ENCODE data around the gene RASAL2.
"Not testable (repeated sequence)": the region's sequence is repeated elsewhere in the genome, so short reads cannot be mapped to it uniquely, and the experiment has no call there.

Gene RASAL2

GRCh38 chr1:178345807-178346206, 251.9 kb downstream of the RASAL2 start:
- no peaks in the 10 kb centered on the region for H3K9me3 Mint-ChIP-seq
- H3K27ac Mint-ChIP-seq = no peak overlapping the region
- DNase-seq = no peak
- H3K27me3 Mint-ChIP-seq = no peaks in the 10 kb centered on the region
- H3K4me3 Mint-ChIP-seq = no peak overlapping the region
- no peaks in the 10 kb centered on the region for H3K36me3 Mint-ChIP-seq (ENCODE audit: low read depth)
- ATAC-seq = no peak
- H3K4me1 Mint-ChIP-seq = no peaks in the 10 kb centered on the region

GRCh38 chr1:178349801-178350200, 255.9 kb downstream of the RASAL2 start:
- no peak for DNase-seq
- no peak for ATAC-seq
- no peaks in the 10 kb centered on the region for H3K36me3 Mint-ChIP-seq (ENCODE audit: low read depth)
- H3K4me3 Mint-ChIP-seq = no peak overlapping the region
- peaks cover 9% of the 10 kb centered on the region for H3K9me3 Mint-ChIP-seq
- no peaks in the 10 kb centered on the region for H3K4me1 Mint-ChIP-seq
- H3K27ac Mint-ChIP-seq = no peak overlapping the region
- H3K27me3 Mint-ChIP-seq = no peaks in the 10 kb centered on the region

DNA sequence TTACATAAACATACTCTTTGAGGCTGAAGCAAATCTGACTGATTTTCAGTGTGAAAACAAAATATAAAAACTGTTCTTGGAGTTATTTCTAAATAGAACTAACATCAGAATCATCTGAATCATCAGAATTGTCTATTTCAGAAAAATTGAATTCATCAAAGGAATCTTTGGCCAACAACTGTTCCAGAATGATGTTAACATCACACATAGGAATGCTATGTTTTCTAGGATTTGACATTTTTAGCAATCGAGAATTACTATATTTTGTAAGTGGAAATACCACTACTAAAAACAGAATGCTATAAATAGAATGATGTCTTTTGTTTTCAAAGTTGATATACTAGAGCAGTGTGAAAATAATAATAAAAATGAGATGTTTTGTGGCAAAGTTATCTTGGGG, 258.0 kb downstream of the RASAL2 start:
- not testable (repeated sequence) for H3K27me3 Mint-ChIP-seq; DNase-seq; H3K9me3 Mint-ChIP-seq; H3K27ac Mint-ChIP-seq; ATAC-seq; H3K4me3 Mint-ChIP-seq; H3K4me1 Mint-ChIP-seq; H3K36me3 Mint-ChIP-seq (ENCODE audit: low read depth)

DNA sequence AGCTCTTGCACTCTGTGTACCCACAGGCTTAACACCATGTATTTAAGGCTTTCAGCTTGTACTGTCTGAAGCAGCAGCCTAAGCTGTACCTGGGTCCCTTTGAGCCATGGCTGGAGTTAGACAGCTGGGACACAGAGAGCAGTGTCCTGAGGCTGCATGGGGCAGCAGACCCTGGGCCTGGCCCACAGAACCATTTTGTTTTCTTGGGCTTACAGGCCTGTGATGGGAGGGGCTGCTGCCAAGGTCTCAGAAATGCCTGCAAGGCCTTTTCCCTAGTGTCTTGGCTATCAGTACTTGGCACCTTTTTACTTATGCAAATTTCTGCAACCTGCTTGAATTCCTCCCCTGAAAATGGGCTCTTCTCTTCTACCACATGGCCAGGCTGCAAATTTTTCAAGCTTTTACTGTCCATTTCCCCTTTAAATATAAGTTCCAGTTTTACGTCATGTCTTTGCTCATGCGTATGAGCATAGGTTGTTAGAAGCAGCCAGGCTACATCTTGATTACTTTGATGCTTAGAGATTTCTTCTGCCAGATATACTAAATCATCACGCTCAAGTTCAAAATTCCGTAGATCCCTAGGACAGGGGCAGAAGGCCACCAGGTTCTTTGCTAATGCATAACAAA, 259.0 kb downstream of the RASAL2 start:
- H3K36me3 Mint-ChIP-seq (ENCODE audit: low read depth) = no peaks in the 10 kb centered on the region
- no peaks in the 10 kb centered on the region for H3K27me3 Mint-ChIP-seq
- H3K27ac Mint-ChIP-seq = no peak overlapping the region
- DNase-seq = no peak
- H3K9me3 Mint-ChIP-seq = peaks cover 9% of the 10 kb centered on the region
- no peak for ATAC-seq
- no peak overlapping the region for H3K4me3 Mint-ChIP-seq
- H3K4me1 Mint-ChIP-seq = no peaks in the 10 kb centered on the region

DNA sequence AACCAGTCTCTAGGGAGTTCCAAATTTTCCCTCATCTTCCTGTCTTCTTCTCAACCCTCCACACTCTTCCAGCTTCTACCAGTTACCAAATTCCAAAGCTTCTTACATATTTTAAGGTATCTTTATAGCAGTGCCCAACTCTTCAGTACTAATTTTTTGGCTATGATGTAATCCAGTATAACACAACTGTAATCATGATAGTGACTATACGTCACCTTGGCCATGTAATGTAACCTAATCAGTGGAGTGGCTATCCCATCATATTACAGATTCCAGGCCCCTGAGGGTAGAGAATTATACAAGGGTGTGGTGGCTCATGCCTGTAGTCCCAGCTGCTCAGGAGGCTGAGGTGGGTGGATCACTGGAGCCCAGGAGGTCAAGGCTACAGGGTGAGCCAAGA, 259.6 kb downstream of the RASAL2 start:
- Mint-ChIP-seq H3K4me1 (no peaks in the 10 kb centered on the region), H3K27me3 (no peaks in the 10 kb centered on the region), H3K9me3 (peaks cover 9% of the 10 kb centered on the region), H3K27ac (no peak overlapping the region), H3K36me3 (ENCODE audit: low read depth) (no peaks in the 10 kb centered on the region), H3K4me3 (no peak overlapping the region)
- ATAC-seq = no peak
- no peak for DNase-seq

GRCh38 chr1:178354816-178355215, 260.9 kb downstream of the RASAL2 start:
- ATAC-seq (no peak), DNase-seq (no peak)
- Mint-ChIP-seq H3K36me3 (ENCODE audit: low read depth) (no peaks in the 10 kb centered on the region), H3K4me3 (no peak overlapping the region), H3K27ac (no peak overlapping the region), H3K9me3 (peaks cover 9% of the 10 kb centered on the region), H3K27me3 (no peaks in the 10 kb centered on the region), H3K4me1 (no peaks in the 10 kb centered on the region)

- Mint-ChIP-seq H3K9me3 (peaks cover 9% of the 10 kb centered on the region), H3K27me3 (no peaks in the 10 kb centered on the region), H3K27ac (no peak overlapping the region), H3K36me3 (ENCODE audit: low read depth) (no peaks in the 10 kb centered on the region), H3K4me3 (no peak overlapping the region), H3K4me1 (no peaks in the 10 kb centered on the region)
- DNase-seq = no peak
- ATAC-seq = no peak
These were observed 262.4 kb downstream of the RASAL2 start for GRCh38 chr1:178356299-178356698.

- DNase-seq (no peak), ATAC-seq (no peak)
- H3K36me3 Mint-ChIP-seq (ENCODE audit: low read depth) = no peaks in the 10 kb centered on the region
- H3K9me3 Mint-ChIP-seq = peaks cover 3% of the 10 kb centered on the region
- H3K27ac Mint-ChIP-seq = no peak overlapping the region
- H3K4me3 Mint-ChIP-seq = no peak overlapping the region
- no peaks in the 10 kb centered on the region for H3K27me3 Mint-ChIP-seq
- H3K4me1 Mint-ChIP-seq = no peaks in the 10 kb centered on the region
These were observed 264.6 kb downstream of the RASAL2 start for GRCh38 chr1:178358456-178358855.

DNA sequence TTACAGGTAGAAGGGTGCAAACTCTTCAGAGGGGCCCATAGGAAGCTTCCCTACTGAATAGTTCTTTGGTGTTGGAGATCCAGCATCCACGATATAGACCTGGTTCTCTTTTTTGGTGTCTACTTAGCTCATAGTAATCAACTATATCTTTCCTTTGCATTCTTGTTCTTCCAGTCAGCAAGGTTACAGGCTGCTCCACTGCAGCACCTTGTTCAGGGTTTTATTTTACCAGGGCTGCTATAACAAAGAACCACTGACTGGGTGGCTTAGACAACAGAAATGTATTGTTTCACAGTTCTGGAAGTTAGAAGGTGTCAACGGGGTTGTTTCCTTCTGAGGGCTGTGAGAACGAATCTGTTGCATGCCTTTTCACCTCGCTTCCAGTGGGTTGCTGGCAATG, 266.5 kb downstream of the RASAL2 start:
- no peak overlapping the region for H3K4me3 Mint-ChIP-seq
- no peaks in the 10 kb centered on the region for H3K4me1 Mint-ChIP-seq
- H3K27me3 Mint-ChIP-seq = no peaks in the 10 kb centered on the region
- no peak overlapping the region for H3K27ac Mint-ChIP-seq
- H3K9me3 Mint-ChIP-seq = no peaks in the 10 kb centered on the region
- no peaks in the 10 kb centered on the region for H3K36me3 Mint-ChIP-seq (ENCODE audit: low read depth)
- no peak for DNase-seq
- ATAC-seq = no peak

- ATAC-seq (no peak), DNase-seq (no peak)
- H3K4me3 Mint-ChIP-seq = no peak overlapping the region
- no peaks in the 10 kb centered on the region for H3K4me1 Mint-ChIP-seq
- no peaks in the 10 kb centered on the region for H3K9me3 Mint-ChIP-seq
- no peaks in the 10 kb centered on the region for H3K36me3 Mint-ChIP-seq (ENCODE audit: low read depth)
- no peak overlapping the region for H3K27ac Mint-ChIP-seq
- no peaks in the 10 kb centered on the region for H3K27me3 Mint-ChIP-seq
These were observed 267.9 kb downstream of the RASAL2 start for GRCh38 chr1:178361847-178362246.

GRCh38 chr1:178362747-178363146, 268.8 kb downstream of the RASAL2 start:
- H3K4me3 Mint-ChIP-seq = no peak overlapping the region
- no peaks in the 10 kb centered on the region for H3K4me1 Mint-ChIP-seq
- no peaks in the 10 kb centered on the region for H3K36me3 Mint-ChIP-seq (ENCODE audit: low read depth)
- H3K27me3 Mint-ChIP-seq = no peaks in the 10 kb centered on the region
- no peaks in the 10 kb centered on the region for H3K9me3 Mint-ChIP-seq
- DNase-seq (no peak), ATAC-seq (no peak)
- H3K27ac Mint-ChIP-seq = no peak overlapping the region

GRCh38 chr1:178364782-178365181, 270.9 kb downstream of the RASAL2 start:
- H3K9me3 Mint-ChIP-seq = no peaks in the 10 kb centered on the region
- no peaks in the 10 kb centered on the region for H3K4me1 Mint-ChIP-seq
- ATAC-seq (no peak), DNase-seq (no peak)
- no peak overlapping the region for H3K27ac Mint-ChIP-seq
- H3K4me3 Mint-ChIP-seq = no peak overlapping the region
- no peaks in the 10 kb centered on the region for H3K27me3 Mint-ChIP-seq
- no peaks in the 10 kb centered on the region for H3K36me3 Mint-ChIP-seq (ENCODE audit: low read depth)

DNA sequence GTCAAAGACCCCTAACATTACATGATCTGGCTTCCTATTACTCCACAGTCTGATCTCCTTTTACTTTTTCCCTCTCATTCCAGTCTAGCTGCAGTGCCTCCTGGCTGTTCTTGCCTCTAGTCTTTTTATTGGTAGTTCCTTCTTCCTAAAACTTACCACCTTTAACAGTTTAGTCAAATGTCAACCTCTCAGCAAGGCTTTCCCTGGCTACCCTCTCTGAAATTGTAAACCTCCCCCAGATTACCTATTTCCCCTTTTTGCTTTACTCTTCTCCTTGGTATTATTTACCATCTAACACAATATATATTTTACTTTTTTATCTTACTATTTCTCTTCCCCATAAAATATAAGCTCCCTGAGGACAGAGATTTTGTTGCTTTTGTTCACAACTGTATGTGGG, 273.2 kb downstream of the RASAL2 start:
- Mint-ChIP-seq H3K36me3 (ENCODE audit: low read depth) (no peaks in the 10 kb centered on the region), H3K4me3 (no peak overlapping the region), H3K9me3 (no peaks in the 10 kb centered on the region), H3K4me1 (no peaks in the 10 kb centered on the region), H3K27me3 (peaks cover 3% of the 10 kb centered on the region), H3K27ac (no peak overlapping the region)
- no peak for ATAC-seq
- no peak for DNase-seq

DNA sequence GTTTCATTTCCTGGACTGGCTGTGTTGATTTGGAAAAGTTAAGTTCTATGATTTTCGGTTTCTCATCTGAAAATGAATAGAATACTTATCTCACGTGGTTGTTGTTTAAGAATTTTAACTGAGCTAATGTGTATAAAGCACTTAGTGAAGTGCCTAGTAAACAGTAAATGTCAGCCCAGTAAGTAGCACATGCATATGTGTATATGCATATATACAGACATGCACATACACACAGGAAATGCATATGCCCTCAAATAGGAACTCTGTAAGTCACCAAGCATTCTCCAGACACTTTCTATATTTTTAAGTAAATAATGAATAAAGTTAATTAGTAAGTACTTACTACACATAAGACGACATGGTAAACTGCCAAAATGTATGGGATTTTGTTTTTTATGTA, 274.3 kb downstream of the RASAL2 start:
- Mint-ChIP-seq H3K9me3 (no peaks in the 10 kb centered on the region), H3K36me3 (ENCODE audit: low read depth) (no peaks in the 10 kb centered on the region), H3K27me3 (peaks cover 3% of the 10 kb centered on the region), H3K4me3 (no peak overlapping the region), H3K4me1 (no peaks in the 10 kb centered on the region), H3K27ac (no peak overlapping the region)
- no peak for DNase-seq
- ATAC-seq = no peak

DNA sequence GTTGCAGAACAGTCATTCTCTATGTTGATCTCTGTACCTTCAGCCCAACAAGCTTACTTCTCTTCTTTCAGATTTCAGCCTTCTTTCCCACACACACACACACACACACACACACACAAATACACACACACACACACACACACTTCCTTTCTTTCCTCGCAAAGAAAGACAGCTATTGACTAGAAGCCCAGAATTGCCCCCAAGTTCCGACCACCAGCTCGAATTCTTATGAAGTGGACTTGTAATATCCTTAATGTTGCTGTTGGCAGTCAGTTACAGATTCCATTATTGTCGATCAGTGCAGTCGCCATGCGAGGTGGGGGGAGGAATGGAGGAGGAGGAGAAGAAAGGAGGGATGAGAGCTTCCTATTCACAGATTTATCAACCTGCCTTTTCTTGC, 277.3 kb downstream of the RASAL2 start:
- no peaks in the 10 kb centered on the region for H3K9me3 Mint-ChIP-seq
- DNase-seq = no peak
- H3K4me3 Mint-ChIP-seq = no peak overlapping the region

DNA sequence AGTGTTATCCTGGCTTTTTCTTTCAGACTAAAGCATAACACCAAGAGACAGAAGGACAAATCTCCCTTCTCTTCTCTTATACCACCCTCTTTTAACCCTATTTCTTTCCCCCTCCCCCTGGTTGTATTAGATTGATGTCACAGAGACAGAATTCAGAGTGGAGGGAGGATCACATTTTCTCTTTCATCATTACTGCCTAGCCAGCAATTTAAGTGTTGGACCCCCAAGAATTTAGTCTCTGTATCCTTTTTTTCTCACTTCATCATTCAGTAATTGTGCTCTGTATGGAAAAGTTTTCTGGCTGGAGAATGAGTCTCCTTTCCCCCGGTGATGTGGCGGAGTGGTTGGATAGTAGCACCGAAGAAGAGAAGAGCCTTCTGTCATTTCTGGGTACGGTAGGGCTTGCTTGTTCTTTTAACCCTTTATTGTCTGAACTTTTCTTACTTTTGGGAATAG, 278.1 kb downstream of the RASAL2 start:
- Mint-ChIP-seq H3K9me3 (no peaks in the 10 kb centered on the region), H3K27ac (no peak overlapping the region), H3K27me3 (peaks cover 8% of the 10 kb centered on the region), H3K4me3 (no peak overlapping the region), H3K36me3 (ENCODE audit: low read depth) (no peaks in the 10 kb centered on the region), H3K4me1 (no peaks in the 10 kb centered on the region)
- no peak for DNase-seq
- no peak for ATAC-seq

More for the DNA sequence above, 277.3 kb downstream of the RASAL2 start:
- H3K27ac Mint-ChIP-seq = no peak overlapping the region
- H3K4me1 Mint-ChIP-seq = no peaks in the 10 kb centered on the region
- no peaks in the 10 kb centered on the region for H3K36me3 Mint-ChIP-seq (ENCODE audit: low read depth)
- H3K27me3 Mint-ChIP-seq = peaks cover 8% of the 10 kb centered on the region
- ATAC-seq = no peak
